Activated T-cell treated with anti-CD3 and anti-CD28 coated beads, Interleukin-2, amount 50 U/mL, for 4 hours (primary cell): ENCODE measurements around the gene WSCD2. TPM values are rescaled to one million over a fixed set of nuclear protein-coding genes. Genes with fewer than 3 reads are reported as not detected.
"Not testable (repeated sequence)": the region's sequence is repeated elsewhere in the genome, so short reads cannot be mapped to it uniquely, and the experiment has no call there.

Source experiments
- ATAC-seq, 2 donors: fragments of 200-7000 bp; cut with Tn5 transposase; one replicate each; pipeline ENCODE4 v1.10.0; 2021
- DNase-seq: peaks from one replicate; pipeline ENCODE4 v3.0.0-alpha.2; 2020
- H3K27me3 Mint-ChIP-seq: one replicate; pipeline ENCODE4 v1.8.0; 2021; ENCODE audit warnings: low read depth, mixed read lengths
- H3K36me3 Mint-ChIP-seq: one replicate; pipeline ENCODE4 v1.8.0; 2022; ENCODE audit warnings: mixed read lengths; ENCODE audit not compliant: insufficient read depth
- H3K4me1 Mint-ChIP-seq: one replicate; pipeline ENCODE4 v1.8.0; 2021; ENCODE audit warnings: low read depth, mixed read lengths
- H3K4me3 Mint-ChIP-seq: one replicate; pipeline ENCODE4 v1.8.0; 2021; ENCODE audit warnings: mild to moderate bottlenecking, moderate library complexity, mixed read lengths
- H3K9me3 Mint-ChIP-seq: one replicate; pipeline ENCODE4 v1.8.0; 2021; ENCODE audit warnings: mixed read lengths
- total RNA-seq, 3 donors: library from RNA; stranded (reverse); gene quantifications; one replicate each; pipeline ENCODE4 v1.2.1, GENCODE V29; 2021

WSCD2 gene
- total RNA-seq, 3 donors from 2014 or later = not detected

DNA sequence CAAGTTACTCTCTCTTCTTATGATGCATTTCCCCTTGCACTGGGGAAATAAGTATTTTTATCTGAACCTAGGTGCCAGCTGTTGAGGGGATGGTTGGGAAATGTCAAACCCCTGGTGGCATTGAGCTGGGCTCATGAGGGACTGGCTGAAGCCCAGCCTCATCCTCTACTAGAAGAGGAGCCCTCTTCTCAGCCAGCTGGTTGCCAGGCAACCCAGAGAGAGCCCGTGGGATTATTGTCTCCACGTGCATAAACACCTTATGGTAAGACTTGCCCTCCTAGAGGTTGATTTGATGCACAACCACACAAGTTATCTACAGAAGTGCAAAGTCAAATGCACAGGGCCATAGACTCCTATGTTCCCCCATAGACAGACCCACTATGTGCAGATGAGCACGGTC, 89.8 kb downstream of the WSCD2 start:
- H3K4me1 Mint-ChIP-seq = no peaks in the 10 kb centered on the region
- peaks cover 6% of the 10 kb centered on the region for H3K27me3 Mint-ChIP-seq
- no peaks in the 10 kb centered on the region for H3K36me3 Mint-ChIP-seq

DNA sequence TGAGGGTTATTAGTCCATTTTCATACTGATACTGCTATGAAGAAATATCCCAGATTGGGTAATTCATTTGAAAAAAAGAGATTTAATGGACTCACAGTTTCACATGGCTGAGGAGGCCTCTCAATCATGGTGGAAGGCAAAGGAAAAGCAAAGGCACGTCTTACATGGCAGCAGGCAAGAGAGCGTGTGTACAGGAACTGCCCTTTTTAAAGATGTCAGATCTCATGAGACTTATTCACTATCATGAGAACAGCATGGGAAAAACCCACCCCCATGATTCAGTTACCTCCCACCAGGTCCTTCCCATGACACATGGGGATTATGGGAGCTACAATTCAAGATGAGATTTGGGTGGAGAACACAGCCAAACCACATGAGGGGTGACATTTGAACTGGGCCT, 96.0 kb downstream of the WSCD2 start:
- ATAC-seq, H3K4me3 Mint-ChIP-seq: not testable (repeated sequence)

More for the DNA sequence above, 89.8 kb downstream of the WSCD2 start:
- DNase-seq = no peak
- H3K4me3 Mint-ChIP-seq = no peak overlapping the region
- H3K9me3 Mint-ChIP-seq = no peaks in the 10 kb centered on the region
- ATAC-seq = no peak

DNA sequence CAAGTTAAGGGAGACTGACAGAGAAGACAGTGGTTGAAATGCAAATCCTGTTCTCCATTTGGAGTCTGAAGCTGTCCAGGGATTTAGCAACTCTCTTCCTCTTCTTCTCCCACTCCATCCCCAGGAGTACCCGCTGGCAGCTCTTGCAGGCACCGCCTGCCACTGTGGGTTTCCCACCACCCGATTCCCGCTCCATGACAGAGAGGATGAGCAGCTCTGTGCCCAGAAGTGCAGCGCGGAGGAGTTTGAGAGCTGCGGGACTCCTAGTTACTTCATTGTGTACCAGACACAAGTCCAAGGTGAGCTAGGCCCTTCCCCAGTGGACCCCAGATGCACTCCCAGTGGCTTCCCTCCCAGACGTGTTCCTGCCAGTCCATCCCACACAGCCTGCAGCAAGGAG, 97.8 kb downstream of the WSCD2 start:
- no peak for DNase-seq
- H3K4me1 Mint-ChIP-seq = no peaks in the 10 kb centered on the region
- no peak overlapping the region for H3K4me3 Mint-ChIP-seq
- H3K36me3 Mint-ChIP-seq = no peaks in the 10 kb centered on the region
- no peak for ATAC-seq
- peaks cover 7% of the 10 kb centered on the region for H3K27me3 Mint-ChIP-seq
- no peaks in the 10 kb centered on the region for H3K9me3 Mint-ChIP-seq

More for the DNA sequence above, 96.0 kb downstream of the WSCD2 start:
- H3K36me3 Mint-ChIP-seq, H3K4me1 Mint-ChIP-seq, H3K9me3 Mint-ChIP-seq, H3K27me3 Mint-ChIP-seq, DNase-seq: not testable (repeated sequence)

DNA sequence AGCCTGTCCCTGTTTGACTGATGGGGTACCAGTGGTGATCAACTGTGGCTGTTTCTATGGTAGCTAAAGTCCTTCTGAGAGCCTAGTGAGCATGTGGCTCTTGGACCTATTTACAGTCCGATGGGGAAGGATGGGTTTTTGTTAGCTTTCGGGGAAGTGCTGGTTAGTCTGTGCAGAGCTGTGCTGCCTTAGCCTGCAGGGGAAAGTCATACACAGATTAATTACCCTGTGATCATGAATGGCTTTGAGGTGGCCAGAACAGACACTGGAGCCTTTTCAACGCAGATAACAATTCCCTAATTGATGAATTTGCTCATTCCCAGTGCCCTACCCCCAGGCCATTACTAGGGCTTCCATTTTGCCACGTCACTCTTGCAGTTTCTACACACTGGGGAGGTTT, 99.7 kb downstream of the WSCD2 start:
- DNase-seq = no peak
- Mint-ChIP-seq H3K27me3 (peaks cover 10% of the 10 kb centered on the region), H3K36me3 (no peaks in the 10 kb centered on the region), H3K9me3 (no peaks in the 10 kb centered on the region), H3K4me3 (no peak overlapping the region), H3K4me1 (no peaks in the 10 kb centered on the region)
- ATAC-seq = no peak

DNA sequence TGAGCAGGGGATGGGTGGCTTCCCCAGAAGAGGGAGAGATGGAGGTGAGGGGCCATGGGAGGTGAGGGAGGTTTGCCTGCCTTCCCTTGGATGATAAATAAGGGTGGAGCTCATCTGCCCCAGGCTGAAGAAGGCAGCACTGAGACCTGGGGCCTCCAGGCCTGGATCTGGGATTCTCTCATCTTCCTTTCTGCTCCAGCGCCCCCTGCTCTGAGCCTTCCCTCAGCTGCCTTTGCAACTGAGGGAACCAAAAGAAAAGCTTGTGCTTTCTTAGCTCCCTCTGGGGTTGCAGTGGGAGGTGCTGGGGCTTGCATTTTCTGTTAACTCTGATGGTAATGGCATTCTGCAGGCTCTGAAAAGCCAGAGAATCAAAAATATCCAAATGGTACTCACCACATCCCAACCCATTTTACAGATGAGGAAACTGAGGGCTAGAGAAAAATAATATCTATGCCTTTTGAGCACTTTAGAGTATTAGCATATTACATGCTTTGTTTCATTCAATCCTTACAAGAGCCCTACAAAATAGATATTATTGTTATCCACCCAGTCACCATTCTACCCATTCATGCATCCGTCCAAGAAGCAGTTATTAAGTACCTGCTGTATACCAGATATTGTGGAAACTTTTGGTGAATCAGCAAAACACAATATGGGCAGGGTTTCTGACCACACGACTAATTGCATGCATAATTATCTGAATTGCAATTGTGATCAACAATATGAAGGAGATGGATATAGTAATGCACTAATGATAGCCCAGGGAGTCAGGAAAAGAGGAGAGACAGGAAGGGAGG, 102.2 kb downstream of the WSCD2 start:
- H3K9me3 Mint-ChIP-seq = no peaks in the 10 kb centered on the region
- H3K4me3 Mint-ChIP-seq = no peak overlapping the region
- H3K4me1 Mint-ChIP-seq = no peaks in the 10 kb centered on the region
- H3K27me3 Mint-ChIP-seq = peaks cover 10% of the 10 kb centered on the region
- no peaks in the 10 kb centered on the region for H3K36me3 Mint-ChIP-seq
- no peak for DNase-seq
- ATAC-seq = no peak

DNA sequence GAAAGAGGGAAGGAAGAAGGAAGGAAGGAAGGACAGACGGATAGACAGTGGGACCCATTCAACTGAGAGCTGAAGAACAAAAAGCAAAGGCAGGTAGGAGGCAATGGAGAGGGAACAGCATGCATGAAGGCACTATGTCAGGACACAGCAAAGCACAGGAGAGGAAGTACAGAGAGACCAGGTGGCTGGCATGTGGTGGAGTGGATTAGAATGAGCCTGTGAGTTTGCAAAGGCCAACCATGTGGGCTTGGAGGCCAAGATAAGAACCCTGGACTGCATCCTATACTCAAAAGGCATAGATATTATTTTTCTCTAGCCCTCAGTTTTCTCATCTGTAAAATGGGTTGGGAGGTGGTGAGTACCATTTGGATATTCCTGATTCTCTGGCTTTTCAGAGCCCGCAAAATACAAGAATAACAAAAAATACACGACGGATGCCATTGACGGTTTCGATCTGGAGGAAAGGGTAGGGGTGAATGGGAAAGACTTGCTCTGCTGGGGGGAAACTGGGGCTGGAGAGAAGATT, 102.9 kb downstream of the WSCD2 start:
- Mint-ChIP-seq H3K9me3 (no peaks in the 10 kb centered on the region), H3K4me1 (no peaks in the 10 kb centered on the region), H3K4me3 (no peak overlapping the region), H3K27me3 (peaks cover 10% of the 10 kb centered on the region), H3K36me3 (no peaks in the 10 kb centered on the region)
- DNase-seq = no peak
- ATAC-seq = no peak

DNA sequence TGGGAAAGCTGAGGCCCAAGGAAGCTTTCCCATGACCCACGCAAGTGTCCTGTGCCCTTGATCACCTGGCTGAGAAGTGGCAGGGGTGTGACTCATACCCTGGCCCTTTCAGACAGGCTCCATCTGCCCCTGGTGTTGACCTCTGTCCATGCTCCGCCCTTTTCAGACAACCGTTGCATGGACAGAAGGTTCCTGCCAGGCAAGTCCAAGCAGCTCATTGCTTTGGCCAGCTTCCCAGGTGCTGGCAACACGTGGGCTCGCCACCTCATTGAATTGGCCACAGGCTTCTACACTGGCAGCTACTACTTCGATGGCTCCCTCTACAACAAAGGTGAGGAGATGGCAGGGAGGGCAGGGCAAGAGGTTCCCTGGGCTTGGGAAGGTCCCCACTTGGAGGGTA, 103.5 kb downstream of the WSCD2 start:
- Mint-ChIP-seq H3K36me3 (no peaks in the 10 kb centered on the region), H3K4me1 (no peaks in the 10 kb centered on the region), H3K27me3 (peaks cover 13% of the 10 kb centered on the region), H3K4me3 (no peak overlapping the region), H3K9me3 (no peaks in the 10 kb centered on the region)
- no peak for ATAC-seq
- no peak for DNase-seq

DNA sequence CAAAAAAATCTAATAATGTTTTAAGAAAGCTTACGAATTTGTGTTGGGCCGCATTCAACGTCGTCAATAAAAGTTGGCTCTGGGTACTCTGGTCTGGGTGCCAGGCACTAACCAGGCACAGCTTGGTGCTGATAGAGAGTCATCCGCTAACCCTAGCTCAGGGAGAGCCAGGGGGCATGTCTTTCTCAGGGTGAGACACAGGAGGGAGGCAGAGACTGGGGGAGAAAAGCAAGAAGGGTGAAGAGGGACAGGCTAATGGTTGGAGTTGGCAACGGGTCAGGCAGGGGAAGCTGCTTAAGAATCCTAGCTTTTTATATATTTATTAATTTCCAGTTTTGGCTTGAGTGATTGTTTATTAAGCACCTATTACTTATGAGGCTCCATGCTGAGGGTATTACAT, 105.1 kb downstream of the WSCD2 start:
- Mint-ChIP-seq H3K4me1 (no peaks in the 10 kb centered on the region), H3K4me3 (no peak overlapping the region), H3K36me3 (no peaks in the 10 kb centered on the region), H3K27me3 (peaks cover 18% of the 10 kb centered on the region), H3K9me3 (no peaks in the 10 kb centered on the region)
- DNase-seq (no peak), ATAC-seq (no peak)

DNA sequence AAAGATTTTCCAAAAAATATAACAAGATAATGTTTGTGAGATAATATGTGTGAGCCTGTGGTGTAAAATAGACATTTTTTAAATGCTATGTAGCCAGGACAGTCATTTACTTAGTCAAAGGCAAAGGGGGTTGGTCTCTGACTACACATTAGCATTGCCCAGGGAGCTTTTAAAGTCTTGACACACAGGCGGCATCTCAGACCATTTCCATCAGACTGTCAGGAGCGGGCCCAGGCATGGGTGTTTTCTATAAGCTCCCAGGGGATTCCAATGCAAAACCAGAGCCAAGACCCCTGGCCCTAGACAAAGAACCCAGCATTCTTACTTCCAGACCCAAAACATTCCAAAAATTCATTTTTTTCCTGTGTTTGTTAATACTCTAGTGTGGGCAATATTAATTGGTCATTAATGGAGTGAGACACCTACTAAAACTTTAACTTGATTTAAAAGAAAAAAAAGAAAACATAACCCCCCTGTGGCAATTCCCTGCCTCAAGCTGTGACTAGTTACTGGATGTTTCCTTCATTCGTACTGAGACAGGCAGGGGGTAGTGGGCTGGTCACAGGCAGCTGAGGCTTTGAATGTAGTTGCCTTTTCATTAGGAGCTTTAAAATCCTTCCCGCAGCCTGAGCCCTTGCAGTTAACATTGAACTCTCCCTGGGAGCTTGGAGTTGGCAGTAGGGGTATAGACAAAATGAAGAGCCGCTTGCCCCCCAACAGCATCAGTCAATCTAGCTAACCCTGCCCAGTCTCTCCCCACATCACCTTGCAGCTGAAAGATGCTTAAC, 106.3 kb downstream of the WSCD2 start:
- no peaks in the 10 kb centered on the region for H3K36me3 Mint-ChIP-seq
- ATAC-seq (no peak), DNase-seq (no peak)
- H3K9me3 Mint-ChIP-seq = no peaks in the 10 kb centered on the region
- H3K27me3 Mint-ChIP-seq = peaks cover 23% of the 10 kb centered on the region
- peaks cover 2% of the 10 kb centered on the region for H3K4me1 Mint-ChIP-seq
- no peak overlapping the region for H3K4me3 Mint-ChIP-seq

DNA sequence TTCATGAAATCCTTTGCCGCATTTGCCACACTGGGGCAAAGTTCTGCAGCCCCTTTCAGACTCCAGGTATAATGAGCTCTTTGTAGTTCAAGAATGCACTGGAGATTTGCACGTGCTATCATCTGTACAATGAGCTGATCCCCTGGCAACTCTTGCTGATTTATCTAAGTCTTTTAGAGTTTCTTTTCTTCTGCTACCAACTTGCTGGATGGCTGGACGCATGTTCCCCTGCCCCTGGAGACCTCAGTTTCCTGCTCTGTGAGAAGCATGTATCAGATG, 106.8 kb downstream of the WSCD2 start:
- no peaks in the 10 kb centered on the region for H3K36me3 Mint-ChIP-seq
- ATAC-seq (no peak), DNase-seq (no peak)
- no peak overlapping the region for H3K4me3 Mint-ChIP-seq
- H3K4me1 Mint-ChIP-seq = peaks cover 2% of the 10 kb centered on the region
- H3K9me3 Mint-ChIP-seq = no peaks in the 10 kb centered on the region
- peaks cover 20% of the 10 kb centered on the region for H3K27me3 Mint-ChIP-seq

DNA sequence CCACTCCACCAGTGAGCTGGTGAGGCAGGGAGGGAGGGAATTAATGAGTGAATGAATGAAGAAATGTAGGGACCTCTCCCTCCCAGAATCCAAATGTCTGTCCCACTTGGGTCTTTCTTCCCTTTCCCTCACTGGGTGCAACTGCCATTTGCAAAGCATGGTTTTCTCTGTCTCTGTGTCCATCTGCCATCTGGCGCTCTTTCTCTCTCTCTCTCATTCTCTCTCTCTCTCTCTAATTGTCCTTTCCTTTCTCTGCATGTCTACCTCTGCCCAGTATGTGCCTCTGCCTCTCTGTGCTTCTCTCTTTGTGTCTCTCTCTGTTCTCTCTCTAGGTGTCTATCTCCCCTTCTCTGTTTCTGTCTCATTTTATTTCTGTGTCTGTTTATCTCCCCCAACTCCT, 107.3 kb downstream of the WSCD2 start:
- Mint-ChIP-seq H3K27me3 (peaks cover 20% of the 10 kb centered on the region), H3K36me3 (no peaks in the 10 kb centered on the region), H3K4me1 (peaks cover 2% of the 10 kb centered on the region), H3K9me3 (no peaks in the 10 kb centered on the region), H3K4me3 (no peak overlapping the region)
- ATAC-seq = no peak
- no peak for DNase-seq

DNA sequence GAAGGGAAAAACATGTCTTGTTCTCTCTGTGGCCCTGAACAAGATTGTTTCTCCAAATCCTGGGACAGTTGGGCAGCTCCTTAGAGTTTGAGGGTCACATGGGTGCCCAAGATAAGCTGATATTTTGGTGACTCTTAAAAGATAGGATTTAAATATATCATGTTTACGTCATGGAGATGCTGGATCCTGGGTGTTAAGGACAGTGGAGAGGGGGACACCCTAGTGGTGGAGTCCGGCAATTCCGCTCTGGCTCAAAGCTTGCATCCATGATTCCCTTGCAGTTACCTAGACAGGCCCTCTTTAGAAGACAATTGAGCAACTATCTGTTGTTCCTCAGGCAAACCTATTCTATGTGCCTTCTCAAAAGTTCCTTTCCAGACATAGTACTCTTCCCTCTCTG, 108.2 kb downstream of the WSCD2 start:
- H3K36me3 Mint-ChIP-seq = no peaks in the 10 kb centered on the region
- H3K4me3 Mint-ChIP-seq = no peak overlapping the region
- no peak for ATAC-seq
- H3K27me3 Mint-ChIP-seq = peaks cover 17% of the 10 kb centered on the region
- peaks cover 2% of the 10 kb centered on the region for H3K4me1 Mint-ChIP-seq
- DNase-seq = no peak
- no peaks in the 10 kb centered on the region for H3K9me3 Mint-ChIP-seq

DNA sequence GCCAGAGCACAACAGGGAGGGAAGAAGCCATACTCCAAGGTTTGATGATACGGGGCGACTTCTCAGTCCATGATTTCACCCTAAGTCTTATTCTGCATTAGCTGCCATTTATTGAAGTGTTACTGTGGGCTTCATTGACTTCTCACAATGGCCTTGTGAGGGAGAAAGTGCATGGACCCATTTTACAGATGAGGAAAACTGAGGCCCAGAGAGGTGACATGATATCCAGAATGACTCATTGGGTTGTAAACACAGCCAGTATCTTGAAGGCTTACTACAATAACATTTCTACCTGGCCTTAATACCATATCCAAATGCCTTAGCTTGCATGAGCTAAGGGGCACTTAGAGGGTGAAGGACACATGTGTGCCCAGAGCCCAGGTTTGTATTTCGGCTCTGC, 109.4 kb downstream of the WSCD2 start:
- peaks cover 17% of the 10 kb centered on the region for H3K27me3 Mint-ChIP-seq

DNA sequence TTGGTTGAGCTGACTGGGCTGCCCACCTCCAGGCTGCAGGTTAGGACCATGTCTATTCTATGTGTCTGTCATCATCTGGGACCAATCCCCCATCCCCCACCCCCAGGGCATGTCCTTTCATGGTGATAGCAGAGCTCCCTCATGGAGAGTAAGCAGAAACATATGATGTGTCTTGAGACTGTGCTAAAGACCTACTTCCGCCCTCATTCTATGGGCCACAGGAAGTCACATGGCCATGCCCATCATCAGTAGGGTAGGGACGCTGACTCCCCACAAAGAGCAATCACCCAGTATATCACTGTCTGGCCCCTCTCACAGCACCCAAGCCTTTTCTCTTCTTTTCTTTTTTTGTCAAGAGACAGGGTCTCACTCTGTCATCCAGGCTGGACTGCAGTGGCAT, 110.3 kb downstream of the WSCD2 start:
- no peak for ATAC-seq
- no peak for DNase-seq
- Mint-ChIP-seq H3K4me1 (peaks cover 2% of the 10 kb centered on the region), H3K36me3 (no peaks in the 10 kb centered on the region), H3K27me3 (peaks cover 17% of the 10 kb centered on the region), H3K4me3 (no peak overlapping the region), H3K9me3 (no peaks in the 10 kb centered on the region)

More for the DNA sequence above, 109.4 kb downstream of the WSCD2 start:
- no peak for DNase-seq
- no peak for ATAC-seq
- no peaks in the 10 kb centered on the region for H3K36me3 Mint-ChIP-seq
- no peaks in the 10 kb centered on the region for H3K9me3 Mint-ChIP-seq
- H3K4me3 Mint-ChIP-seq = no peak overlapping the region
- H3K4me1 Mint-ChIP-seq = peaks cover 2% of the 10 kb centered on the region
